GM12865 (cell line): ENCODE results near the gene GLT1D1.
A peak's percentile ranks its signal among the peaks of the same experiment; 100 is the strongest.

Experiments used
- DNase-seq: peaks from one replicate; pipeline ENCODE4 v3.0.0; 2010; ENCODE audit warnings: low read depth
- H3K4me3 ChIP-seq: 2 replicates; pipeline ENCODE4 v1.5.1; 2011; ENCODE audit warnings: mild to moderate bottlenecking, low read depth, low read length, control low read depth
- CTCF ChIP-seq: IDR thresholded peaks from 2 replicates; pipeline ENCODE4 v1.5.1; 2011; ENCODE audit warnings: low read length, control low read depth, low read depth, inconsistent platforms; ENCODE audit not compliant: insufficient read depth; ENCODE audit errors: missing control alignments

Gene GLT1D1

GRCh38 chr12:128816643-128816920 is 36.7 kb upstream of the GLT1D1 start:
- TF ChIP-seq CTCF, result no peak
- DNase-seq, result peak; percentile 60
- H3K4me3 ChIP-seq, result peak overlapping the region; percentile 95

- no peak for TF ChIP-seq CTCF
- DNase-seq, result peak; percentile 90
- H3K4me3 ChIP-seq, result peak overlapping the region; percentile 95
These were observed 35.9 kb upstream of the GLT1D1 start for GRCh38 chr12:128817111-128818015.

DNA sequence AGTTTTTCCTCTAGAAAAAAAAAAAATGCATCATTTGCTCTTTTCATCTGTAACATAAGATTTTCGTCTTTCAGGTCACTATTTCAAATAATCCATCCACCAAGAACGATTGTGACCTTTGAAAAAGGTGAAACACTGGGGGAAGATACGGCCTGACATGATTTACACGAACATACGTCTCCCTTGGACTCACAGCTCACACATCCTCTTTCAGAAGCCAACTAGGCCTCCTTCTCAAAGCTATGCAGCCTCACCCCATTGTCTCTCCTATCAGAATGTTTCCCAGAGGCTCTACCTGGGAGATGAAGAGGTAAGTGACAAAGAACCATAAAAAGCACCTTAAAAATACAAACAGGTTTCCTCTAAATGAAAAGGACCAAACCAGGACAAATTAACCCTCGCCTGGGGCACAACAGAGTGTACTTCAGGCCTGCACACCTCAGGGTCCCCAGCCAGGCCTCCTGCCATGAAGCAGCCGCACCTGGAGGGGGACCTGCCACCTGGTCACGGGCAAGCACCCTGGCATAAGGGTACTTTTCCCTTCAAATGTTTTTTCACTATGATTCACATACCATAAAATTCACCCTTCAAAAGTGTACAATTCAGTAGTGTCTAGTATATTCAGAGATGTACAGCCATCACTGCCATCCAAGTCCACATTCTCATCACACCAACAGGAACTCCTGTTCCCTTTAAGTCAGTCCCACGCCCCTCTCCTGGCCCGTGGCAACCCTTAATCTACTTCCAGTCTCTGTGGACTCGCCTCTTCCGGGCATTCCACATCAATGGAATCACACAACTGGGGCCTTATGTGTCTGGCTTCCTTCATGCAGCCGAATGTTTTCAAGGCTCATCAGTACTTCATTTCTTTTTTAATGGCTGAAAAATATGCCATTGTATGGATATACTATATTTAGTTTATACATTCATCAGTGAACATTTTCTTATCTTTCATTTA is 34.9 kb upstream of the GLT1D1 start:
- H3K4me3 ChIP-seq, result peak overlapping the region; percentile 95
- DNase-seq, result peak; percentile 83
- no peak for TF ChIP-seq CTCF

- TF ChIP-seq CTCF, result no peak
These were observed 33.8 kb upstream of the GLT1D1 start for GRCh38 chr12:128819293-128820144.

DNA sequence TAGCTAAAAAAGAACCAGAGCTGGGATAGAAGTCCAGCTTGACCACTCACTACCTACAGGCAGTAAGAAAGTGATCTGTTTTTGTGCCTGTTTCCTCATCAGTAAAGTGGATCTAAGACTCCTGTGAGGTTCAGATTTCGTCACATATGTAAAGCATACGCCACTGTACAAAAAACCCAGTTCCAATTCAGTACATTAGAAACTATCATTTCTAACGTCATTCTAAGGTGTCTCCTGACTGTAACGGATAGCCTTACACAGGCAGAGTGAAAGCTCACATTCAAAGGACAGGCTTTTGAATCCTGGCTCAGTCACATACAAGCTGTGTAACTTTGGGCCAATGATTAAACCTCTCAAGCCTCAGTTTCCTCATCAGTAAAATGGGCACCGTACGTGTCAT is 33.0 kb upstream of the GLT1D1 start:
- peak; percentile 52 for DNase-seq
- peak overlapping the region; percentile 95 for H3K4me3 ChIP-seq

More at GRCh38 chr12:128819293-128820144, 33.8 kb upstream of the GLT1D1 start:
- peak overlapping the region; percentile 95 for H3K4me3 ChIP-seq
- DNase-seq, result no peak

More for the DNA sequence above, 33.0 kb upstream of the GLT1D1 start:
- no peak for TF ChIP-seq CTCF
